Activated gamma-delta T cell (primary cell): Measurements from ENCODE around the gene TSPAN3.

Experiments used
- DNase-seq: peaks from one replicate; lab custom pipeline; 2025; lab: John Stamatoyannopoulos, UW
- total RNA-seq, 2 donors: gene quantifications; one replicate each; lab custom pipeline; 2026; lab: John Stamatoyannopoulos, UW

Gene TSPAN3
- total RNA-seq = 43.0 to 48.5 reads per million in 2 donors

GRCh38 chr15:77070495-77071304 is at the start of gene TSPAN3:
TSPAN3 (minus strand) TSS chr15:77071109; CDS start chr15:77070954, 155 bp downstream.
- peak; percentile 89 for DNase-seq

GRCh38 chr15:77120576-77120975 is 49.7 kb upstream of the TSPAN3 start:
- no peak for DNase-seq

- DNase-seq = no peak
Measured at GRCh38 chr15:77119446-77119845, 48.5 kb upstream of the TSPAN3 start.

- no peak for DNase-seq
Measured at GRCh38 chr15:77118882-77119321, 48.0 kb upstream of the TSPAN3 start.

GRCh38 chr15:77115179-77115578 is 44.3 kb upstream of the TSPAN3 start:
- no peak for DNase-seq

- no peak for DNase-seq
Measured at GRCh38 chr15:77112838-77113504, 42.1 kb upstream of the TSPAN3 start.

- DNase-seq = no peak
Measured at GRCh38 chr15:77111789-77112188, 40.9 kb upstream of the TSPAN3 start.

- no peak for DNase-seq
Measured at GRCh38 chr15:77107531-77108355, 36.8 kb upstream of the TSPAN3 start.

GRCh38 chr15:77107068-77107467 is 36.2 kb upstream of the TSPAN3 start:
- no peak for DNase-seq

- DNase-seq = no peak
Measured at GRCh38 chr15:77104155-77104554, 33.2 kb upstream of the TSPAN3 start.

- no peak for DNase-seq
Measured at GRCh38 chr15:77099741-77100463, 29.0 kb upstream of the TSPAN3 start.

GRCh38 chr15:77098572-77098971 is 27.7 kb upstream of the TSPAN3 start:
- DNase-seq = no peak

GRCh38 chr15:77097921-77098320 is 27.0 kb upstream of the TSPAN3 start:
- DNase-seq = no peak

- DNase-seq = no peak
Measured at GRCh38 chr15:77097248-77097721, 26.4 kb upstream of the TSPAN3 start.

- DNase-seq = no peak
Measured at GRCh38 chr15:77096541-77096940, 25.6 kb upstream of the TSPAN3 start.

GRCh38 chr15:77096138-77096537 is 25.2 kb upstream of the TSPAN3 start:
- DNase-seq = no peak

- no peak for DNase-seq
Measured at GRCh38 chr15:77094397-77095030, 23.6 kb upstream of the TSPAN3 start.

- no peak for DNase-seq
Measured at GRCh38 chr15:77093436-77093835, 22.5 kb upstream of the TSPAN3 start.

- DNase-seq = no peak
Measured at GRCh38 chr15:77091097-77091496, 20.2 kb upstream of the TSPAN3 start.

GRCh38 chr15:77087213-77087612 is 16.3 kb upstream of the TSPAN3 start:
- no peak for DNase-seq

- no peak for DNase-seq
Measured at GRCh38 chr15:77085297-77085696, 14.4 kb upstream of the TSPAN3 start.
